ENCODE data around the gene PDGFRB.
"Not testable (repeated sequence)": the region's sequence is repeated elsewhere in the genome, so short reads cannot be mapped to it uniquely, and the experiment has no call there.

PDGFRB gene

DNA sequence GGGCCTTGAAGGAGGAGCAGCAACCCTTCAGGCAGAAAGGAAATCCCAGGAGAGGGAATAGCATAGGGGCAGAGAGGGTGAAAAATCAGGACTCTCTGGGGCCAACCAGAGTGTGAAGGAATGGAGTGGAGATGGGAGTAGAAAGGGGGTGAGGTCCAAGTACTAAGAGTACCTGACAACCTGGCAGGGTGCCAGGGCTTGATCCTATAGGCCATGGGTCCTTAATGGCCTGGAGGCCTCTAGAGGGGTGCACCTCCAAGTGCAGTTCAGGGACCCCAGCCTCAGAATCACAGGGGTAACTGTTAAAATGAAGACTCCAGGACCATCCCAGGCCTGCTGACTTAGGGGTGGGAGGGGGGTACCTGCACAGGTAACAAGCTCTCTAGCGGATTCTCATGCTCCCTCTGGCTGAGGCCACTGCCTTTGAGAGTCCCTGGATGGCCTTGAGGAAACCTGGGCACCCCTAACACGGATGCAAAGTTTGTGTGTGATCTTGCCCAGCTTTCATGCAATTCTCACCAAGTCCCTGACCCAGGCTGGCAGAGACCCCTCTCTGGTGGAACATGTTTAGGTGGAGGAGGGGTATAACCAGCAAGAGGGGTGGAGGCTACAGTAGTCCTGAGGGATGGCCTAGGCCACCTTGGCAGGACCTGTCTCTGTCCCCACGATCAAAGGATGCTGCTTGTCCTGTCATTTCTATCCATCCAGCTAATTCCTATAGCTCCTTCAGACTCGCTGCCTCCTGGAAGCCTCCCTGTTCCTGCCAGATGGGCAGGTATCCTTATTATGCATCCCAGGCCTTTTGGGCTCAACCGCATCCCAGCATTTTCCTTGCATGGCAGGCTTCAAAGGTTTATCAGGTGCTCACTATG lies 51.7 kb downstream of the PDGFRB start:
- Histone ChIP-seq H3K9ac (ENCODE audit: low read length in 5 of 5) (no peak overlapping the region), H3K36me3 (ENCODE audit: control insufficient read depth in 5 of 5, insufficient read depth in 5 of 5, low read length in 5 of 5) (no peaks in the 10 kb centered on the region), H3K27me3 (ENCODE audit: control insufficient read depth in 5 of 5, insufficient read depth in 4 of 5, low read length in 5 of 5) (no peaks in the 10 kb centered on the region), H3K27ac (ENCODE audit: low read depth, low read length) (no peak overlapping the region), H3K4me3 (ENCODE audit: low read depth in 1 of 5, low read length in 5 of 5) (no peak overlapping the region), H3K9me3 (ENCODE audit: control insufficient read depth in 5 of 5, low read length in 5 of 5) (no peaks in the 10 kb centered on the region), H3K4me1 (ENCODE audit: control insufficient read depth in 5 of 5, insufficient read depth in 5 of 5, low read length in 5 of 5) (peaks cover 2 to 40% (median 17%) of the 10 kb centered on the region in 5 donors)

DNA sequence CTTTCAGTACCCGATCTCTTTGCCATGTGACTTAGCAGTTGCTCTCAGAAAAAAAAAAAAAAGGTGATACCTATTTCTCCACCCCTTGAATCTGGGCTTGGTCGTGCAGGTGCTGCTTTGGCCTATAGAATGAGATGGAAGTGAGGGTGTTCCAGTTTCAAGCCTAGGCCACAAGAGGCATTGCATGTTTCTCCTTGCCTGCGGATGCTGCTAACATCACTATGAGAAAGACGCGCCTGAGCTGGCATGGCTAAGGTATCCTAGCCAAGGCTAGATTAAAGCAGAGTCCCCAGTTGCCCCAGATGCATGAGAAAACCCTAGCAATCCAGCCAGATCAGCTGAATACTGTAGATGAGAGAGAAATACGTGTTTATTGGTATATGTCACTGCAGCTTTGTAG lies 54.6 kb downstream of the PDGFRB start:
- H3K36me3 ChIP-seq (ENCODE audit: control insufficient read depth in 5 of 5, insufficient read depth in 5 of 5, low read length in 5 of 5) = no peaks in the 10 kb centered on the region
- H3K9ac ChIP-seq (ENCODE audit: low read length in 5 of 5) = no peak overlapping the region
- H3K9me3 ChIP-seq (ENCODE audit: control insufficient read depth in 5 of 5, low read length in 5 of 5) = no peaks in the 10 kb centered on the region
- H3K27ac ChIP-seq (ENCODE audit: low read depth, low read length) = no peak overlapping the region
- H3K4me3 ChIP-seq (ENCODE audit: low read depth in 1 of 5, low read length in 5 of 5) = no peak overlapping the region
- H3K4me1 ChIP-seq (ENCODE audit: control insufficient read depth in 5 of 5, insufficient read depth in 5 of 5, low read length in 5 of 5) = peaks cover 0 to 17% (median 0%) of the 10 kb centered on the region in 5 donors
- H3K27me3 ChIP-seq (ENCODE audit: control insufficient read depth in 5 of 5, insufficient read depth in 4 of 5, low read length in 5 of 5) = no peaks in the 10 kb centered on the region

DNA sequence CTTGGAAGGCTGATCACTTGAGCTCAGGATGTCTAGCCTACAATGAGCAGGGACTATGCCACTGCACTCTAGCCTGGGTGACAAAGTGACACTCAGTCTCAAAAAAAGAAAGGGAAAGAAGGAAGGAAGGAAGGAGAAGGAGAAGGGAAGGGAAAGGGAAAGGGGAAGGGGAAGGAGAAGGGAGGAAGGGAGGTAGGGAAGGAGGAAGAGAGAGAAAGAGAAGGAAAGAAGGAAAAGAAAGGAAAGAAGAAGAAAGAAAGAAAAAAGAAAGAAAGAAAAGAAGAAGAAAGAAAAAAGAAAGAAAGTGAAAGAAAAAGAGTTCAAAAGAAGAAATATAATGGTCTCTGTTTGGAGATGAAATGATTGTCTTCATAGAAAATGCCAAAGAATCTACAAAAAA lies 58.5 kb downstream of the PDGFRB start:
- no peaks in the 10 kb centered on the region for H3K9me3 ChIP-seq (ENCODE audit: control insufficient read depth in 5 of 5, low read length in 5 of 5)
- no peaks in the 10 kb centered on the region for H3K36me3 ChIP-seq (ENCODE audit: control insufficient read depth in 5 of 5, insufficient read depth in 5 of 5, low read length in 5 of 5)
- no peak overlapping the region for H3K9ac ChIP-seq (ENCODE audit: low read length in 5 of 5)
- no peak overlapping the region for H3K4me3 ChIP-seq (ENCODE audit: low read depth in 1 of 5, low read length in 5 of 5)
- no peak overlapping the region for H3K27ac ChIP-seq (ENCODE audit: low read depth, low read length)
- H3K4me1 ChIP-seq (ENCODE audit: control insufficient read depth in 5 of 5, insufficient read depth in 5 of 5, low read length in 5 of 5) = no peaks in the 10 kb centered on the region
- no peaks in the 10 kb centered on the region for H3K27me3 ChIP-seq (ENCODE audit: control insufficient read depth in 5 of 5, insufficient read depth in 4 of 5, low read length in 5 of 5)

DNA sequence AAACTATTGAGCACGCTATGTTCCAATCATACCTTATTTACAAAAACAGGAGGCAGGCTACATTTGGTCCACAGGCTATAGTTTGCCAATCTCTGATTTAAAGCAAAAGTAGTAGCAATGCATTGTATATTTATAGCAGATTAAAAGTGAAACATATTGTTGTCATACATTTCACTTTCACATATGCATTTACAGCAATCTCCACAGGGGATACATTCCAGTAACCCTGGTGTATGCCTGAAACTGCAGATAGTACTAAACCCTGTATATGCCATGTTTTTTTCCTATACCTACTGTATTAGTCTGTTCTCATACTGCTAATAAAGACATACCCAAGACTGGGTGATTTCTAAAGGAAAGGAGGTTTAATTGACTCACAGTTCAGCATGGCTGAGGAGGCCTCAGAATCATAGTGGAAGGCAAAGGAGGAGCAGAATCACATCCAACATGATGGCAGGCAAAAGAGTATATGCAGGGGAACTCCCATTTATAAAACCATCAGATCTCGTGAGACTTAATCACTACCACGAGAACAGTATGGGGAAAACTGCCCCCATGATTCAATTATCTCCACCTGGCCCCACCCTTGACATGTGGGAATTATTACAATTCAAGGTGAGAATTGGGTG lies 63.4 kb downstream of the PDGFRB start:
- no peaks in the 10 kb centered on the region for H3K36me3 ChIP-seq (ENCODE audit: control insufficient read depth in 5 of 5, insufficient read depth in 5 of 5, low read length in 5 of 5)
- no peak overlapping the region for H3K9ac ChIP-seq (ENCODE audit: low read length in 5 of 5)
- H3K4me3 ChIP-seq (ENCODE audit: low read depth in 1 of 5, low read length in 5 of 5) = no peak overlapping the region
- no peak overlapping the region for H3K27ac ChIP-seq (ENCODE audit: low read depth, low read length)
- no peaks in the 10 kb centered on the region for H3K9me3 ChIP-seq (ENCODE audit: control insufficient read depth in 5 of 5, low read length in 5 of 5)
- no peaks in the 10 kb centered on the region for H3K27me3 ChIP-seq (ENCODE audit: control insufficient read depth in 5 of 5, insufficient read depth in 4 of 5, low read length in 5 of 5)
- H3K4me1 ChIP-seq (ENCODE audit: control insufficient read depth in 5 of 5, insufficient read depth in 5 of 5, low read length in 5 of 5) = no peaks in the 10 kb centered on the region

DNA sequence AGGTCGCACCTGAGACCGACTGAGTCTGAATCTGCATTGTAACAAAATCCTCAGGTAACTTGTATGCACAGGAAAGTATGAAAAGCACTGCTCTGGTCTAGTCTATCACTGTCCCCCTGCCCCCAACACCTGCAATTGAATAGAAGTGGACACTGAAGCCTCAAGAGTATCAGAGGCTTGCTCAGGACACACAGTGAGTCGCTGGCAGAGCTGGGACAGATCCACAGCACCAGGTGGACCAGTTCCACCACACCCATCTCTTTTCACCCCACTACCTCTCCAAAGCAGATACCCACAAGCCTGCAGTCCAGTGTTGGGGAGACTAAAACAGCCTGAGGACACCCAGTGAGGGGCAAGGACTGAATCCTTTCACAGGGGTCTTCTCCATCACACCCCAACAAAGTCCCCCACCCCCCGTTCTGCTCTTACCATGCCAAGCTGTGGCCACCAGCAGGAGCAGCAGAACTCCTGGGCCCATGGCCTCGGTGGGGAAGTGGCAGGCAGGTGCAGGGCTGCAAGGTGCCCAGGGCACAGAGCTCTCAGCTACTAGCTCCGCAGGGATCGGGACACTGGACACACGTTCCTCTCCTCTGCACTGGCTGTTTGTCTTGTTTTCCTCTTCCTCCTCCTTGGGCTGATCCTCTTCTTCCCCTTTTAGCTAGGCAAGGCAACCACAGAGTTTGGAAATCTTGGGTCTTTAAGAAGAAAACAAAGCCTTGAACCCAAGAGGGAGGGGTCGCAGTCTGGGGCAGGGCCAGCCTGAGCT lies 69.5 kb downstream of the PDGFRB start, which contains the start of gene CSF1R:
TSS of gene CSF1R (minus strand) at position 605 of the 766 bp plus-strand sequence. CDS start at position 478, 127 bp downstream.
- no peak within 1 kb of the TSS for H3K27ac ChIP-seq (ENCODE audit: low read depth, low read length)
- no peaks in the 10 kb centered on the region for H3K9me3 ChIP-seq (ENCODE audit: control insufficient read depth in 5 of 5, low read length in 5 of 5)
- peaks cover 0 to 17% (median 4%) of the 10 kb centered on the region in 5 donors for H3K4me1 ChIP-seq (ENCODE audit: control insufficient read depth in 5 of 5, insufficient read depth in 5 of 5, low read length in 5 of 5)
- H3K9ac ChIP-seq (ENCODE audit: low read length in 5 of 5) = peak within 1 kb of the TSS in 4 of 5 donors; percentile 17 to 75 (median 46)
- no peaks in the 10 kb centered on the region for H3K27me3 ChIP-seq (ENCODE audit: control insufficient read depth in 5 of 5, insufficient read depth in 4 of 5, low read length in 5 of 5)
- H3K36me3 ChIP-seq (ENCODE audit: control insufficient read depth in 5 of 5, insufficient read depth in 5 of 5, low read length in 5 of 5) = peaks cover 0 to under 1% (median 0%) of the 10 kb centered on the region in 5 donors
- H3K4me3 ChIP-seq (ENCODE audit: low read depth in 1 of 5, low read length in 5 of 5) = peak within 1 kb of the TSS; percentile 57 to 79 (median 64)

DNA sequence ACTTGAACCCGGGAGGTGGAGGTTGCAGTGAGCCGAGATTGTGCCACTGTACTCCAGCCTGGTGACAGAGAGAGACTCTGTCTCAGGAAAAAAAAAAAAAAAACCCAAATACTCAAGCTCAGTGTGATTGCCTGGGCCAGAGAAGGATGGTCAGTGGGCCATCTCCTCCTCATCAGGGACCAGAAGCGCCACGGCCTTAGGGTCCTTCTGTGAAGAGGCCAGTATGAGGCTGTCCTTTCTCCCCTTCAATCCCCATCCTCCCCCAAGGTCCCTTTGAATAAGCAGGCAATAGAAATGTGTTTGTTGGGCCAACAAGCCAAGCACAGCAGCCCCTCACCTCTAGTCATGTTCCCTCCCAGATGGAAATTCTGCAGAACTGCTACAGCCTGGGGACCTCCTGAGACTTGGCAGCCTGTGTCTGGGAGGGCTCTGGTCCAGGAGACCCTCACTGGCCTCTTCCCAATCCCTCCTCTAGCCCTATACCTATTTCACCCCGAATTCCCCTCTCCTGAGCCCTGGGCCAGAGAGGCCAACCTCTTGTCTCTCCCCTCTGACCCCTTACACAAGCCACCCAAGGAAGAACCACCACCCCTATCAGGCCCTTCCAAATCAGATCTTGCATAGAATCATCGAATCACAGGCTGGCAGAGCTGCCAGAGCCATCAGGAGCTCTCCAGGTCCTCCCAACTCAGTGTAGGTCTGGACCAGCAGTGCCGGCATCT lies 70.3 kb downstream of the PDGFRB start:
- peak overlapping the region in 4 of 5 donors; percentile 17 to 75 (median 46) for H3K9ac ChIP-seq (ENCODE audit: low read length in 5 of 5)
- H3K9me3 ChIP-seq (ENCODE audit: control insufficient read depth in 5 of 5, low read length in 5 of 5) = no peaks in the 10 kb centered on the region
- peak overlapping the region; percentile 57 to 79 (median 64) for H3K4me3 ChIP-seq (ENCODE audit: low read depth in 1 of 5, low read length in 5 of 5)
- no peak overlapping the region for H3K27ac ChIP-seq (ENCODE audit: low read depth, low read length)
- peaks cover 0 to 8% (median 0%) of the 10 kb centered on the region in 5 donors for H3K36me3 ChIP-seq (ENCODE audit: control insufficient read depth in 5 of 5, insufficient read depth in 5 of 5, low read length in 5 of 5)
- H3K27me3 ChIP-seq (ENCODE audit: control insufficient read depth in 5 of 5, insufficient read depth in 4 of 5, low read length in 5 of 5) = no peaks in the 10 kb centered on the region
- H3K4me1 ChIP-seq (ENCODE audit: control insufficient read depth in 5 of 5, insufficient read depth in 5 of 5, low read length in 5 of 5) = peaks cover 0 to 24% (median 11%) of the 10 kb centered on the region in 5 donors

DNA sequence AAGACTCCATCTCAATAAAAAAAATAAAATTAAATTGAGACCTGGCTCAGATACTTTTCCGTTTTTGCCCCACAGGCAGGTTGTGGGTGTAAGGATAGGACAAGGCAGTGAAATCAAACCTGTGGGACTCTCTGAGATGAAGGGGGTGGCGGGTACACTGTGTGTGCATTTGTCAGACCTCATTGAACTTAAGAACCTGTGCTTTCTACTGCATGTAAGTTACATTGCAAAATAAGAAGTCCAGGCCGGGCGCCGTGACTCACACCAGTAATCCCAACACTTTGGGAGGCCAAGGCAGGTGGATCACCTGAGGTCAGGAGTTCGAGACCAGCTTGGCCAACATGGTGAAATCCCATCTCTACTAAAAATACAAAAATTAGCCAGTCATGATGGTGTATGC lies 70.9 kb downstream of the PDGFRB start:
- H3K27me3 ChIP-seq (ENCODE audit: control insufficient read depth in 5 of 5, insufficient read depth in 4 of 5, low read length in 5 of 5); H3K27ac ChIP-seq (ENCODE audit: low read depth, low read length); H3K9me3 ChIP-seq (ENCODE audit: control insufficient read depth in 5 of 5, low read length in 5 of 5): not testable (repeated sequence)
- Histone ChIP-seq H3K9ac (ENCODE audit: low read length in 5 of 5) (peak overlapping the region in 1 of 5 donors; percentile 75), H3K36me3 (ENCODE audit: control insufficient read depth in 5 of 5, insufficient read depth in 5 of 5, low read length in 5 of 5) (peaks cover 0 to 14% (median 0%) of the 10 kb centered on the region in 5 donors), H3K4me3 (ENCODE audit: low read depth in 1 of 5, low read length in 5 of 5) (peak overlapping the region in 4 of 5 donors; percentile 42 to 79 (median 64)), H3K4me1 (ENCODE audit: control insufficient read depth in 5 of 5, insufficient read depth in 5 of 5, low read length in 5 of 5) (peaks cover 0 to 30% (median 17%) of the 10 kb centered on the region in 5 donors)

DNA sequence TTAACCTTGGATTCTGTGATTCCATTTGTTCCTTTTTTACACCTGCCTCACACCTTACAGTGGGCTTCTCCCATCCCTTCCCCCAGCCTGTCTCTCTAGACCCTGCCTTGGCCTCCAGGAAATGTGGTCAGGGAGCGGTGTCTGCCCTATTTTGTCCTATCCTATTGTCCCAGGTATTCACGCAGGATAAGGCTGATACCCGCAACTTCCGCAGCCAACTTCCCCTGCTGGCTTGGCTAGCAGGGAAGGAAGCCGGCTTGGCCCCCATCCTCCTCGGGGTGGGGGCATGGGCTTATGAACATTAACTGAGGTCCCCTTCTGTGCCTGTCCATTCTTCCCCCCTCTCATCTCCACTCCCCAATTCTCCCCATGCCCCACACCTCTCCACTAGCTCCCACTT lies 72.8 kb downstream of the PDGFRB start:
- peaks cover 0 to 40% (median 18%) of the 10 kb centered on the region in 5 donors for H3K4me1 ChIP-seq (ENCODE audit: control insufficient read depth in 5 of 5, insufficient read depth in 5 of 5, low read length in 5 of 5)
- H3K36me3 ChIP-seq (ENCODE audit: control insufficient read depth in 5 of 5, insufficient read depth in 5 of 5, low read length in 5 of 5) = peaks cover 0 to 26% (median 0%) of the 10 kb centered on the region in 5 donors
- H3K27ac ChIP-seq (ENCODE audit: low read depth, low read length) = peak overlapping the region; percentile 11

DNA sequence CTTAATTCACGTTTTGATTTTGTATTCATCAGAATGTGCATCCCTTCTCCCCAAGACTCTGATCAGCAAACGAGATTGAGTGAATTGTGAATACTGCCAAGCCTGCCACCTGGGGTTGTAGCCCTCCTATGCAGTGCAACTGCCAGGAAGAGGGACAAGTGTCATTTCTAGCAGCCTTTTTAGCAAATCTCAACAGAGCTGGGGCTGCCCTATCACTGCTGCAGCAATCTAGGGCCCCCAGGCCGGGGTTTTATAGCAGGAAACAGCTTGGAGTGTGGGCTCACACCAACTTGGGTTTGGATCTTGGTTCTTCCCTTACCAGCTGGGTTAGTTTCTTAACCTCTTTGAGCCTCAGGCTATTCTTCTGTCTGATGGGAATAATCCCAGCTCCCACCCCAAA lies 73.3 kb downstream of the PDGFRB start:
- H3K9me3 ChIP-seq (ENCODE audit: control insufficient read depth in 5 of 5, low read length in 5 of 5) = no peaks in the 10 kb centered on the region
- H3K27ac ChIP-seq (ENCODE audit: low read depth, low read length) = peak overlapping the region; percentile 11
- peaks cover 0 to 40% (median 18%) of the 10 kb centered on the region in 5 donors for H3K4me1 ChIP-seq (ENCODE audit: control insufficient read depth in 5 of 5, insufficient read depth in 5 of 5, low read length in 5 of 5)
- no peaks in the 10 kb centered on the region for H3K27me3 ChIP-seq (ENCODE audit: control insufficient read depth in 5 of 5, insufficient read depth in 4 of 5, low read length in 5 of 5)
- peak overlapping the region in 4 of 5 donors; percentile 25 to 79 (median 54) for H3K4me3 ChIP-seq (ENCODE audit: low read depth in 1 of 5, low read length in 5 of 5)
- H3K36me3 ChIP-seq (ENCODE audit: control insufficient read depth in 5 of 5, insufficient read depth in 5 of 5, low read length in 5 of 5) = peaks cover 0 to 30% (median 0%) of the 10 kb centered on the region in 5 donors
- peak overlapping the region in 2 of 5 donors; percentile 7 to 42 for H3K9ac ChIP-seq (ENCODE audit: low read length in 5 of 5)

More for the DNA sequence above, 72.8 kb downstream of the PDGFRB start:
- peak overlapping the region in 4 of 5 donors; percentile 25 to 79 (median 54) for H3K4me3 ChIP-seq (ENCODE audit: low read depth in 1 of 5, low read length in 5 of 5)
- no peaks in the 10 kb centered on the region for H3K27me3 ChIP-seq (ENCODE audit: control insufficient read depth in 5 of 5, insufficient read depth in 4 of 5, low read length in 5 of 5)
- peak overlapping the region in 2 of 5 donors; percentile 7 to 42 for H3K9ac ChIP-seq (ENCODE audit: low read length in 5 of 5)
- no peaks in the 10 kb centered on the region for H3K9me3 ChIP-seq (ENCODE audit: control insufficient read depth in 5 of 5, low read length in 5 of 5)
